GM23248 (cell line): ENCODE data around the gene TNNT2. TPM values are rescaled to one million over a fixed set of nuclear protein-coding genes. Genes with fewer than 3 reads are reported as not detected.

Source experiments
- DNase-seq: peaks from one replicate; pipeline ENCODE4 v3.0.0-alpha.2; 2015
- H2AFZ ChIP-seq: fragments of 200-600 bp; sonication (generic); 2 replicates; pipeline ENCODE4 v1.6.1; 2016; ENCODE audit warnings: antibody characterized with exemption
- H3F3A ChIP-seq: fragments of 200-600 bp; sonication (generic); 2 replicates; pipeline ENCODE4 v1.6.1; 2016; ENCODE audit warnings: mild to moderate bottlenecking, antibody characterized with exemption, mixed run types; ENCODE audit not compliant: insufficient read depth
- H3K27ac ChIP-seq: fragments of 200-600 bp; sonication (generic); 2 replicates; pipeline ENCODE4 v1.5.1; 2016; ENCODE audit warnings: mild to moderate bottlenecking
- H3K27me3 ChIP-seq: fragments of 200-600 bp; sonication (generic); replicated peaks from 2 replicates; pipeline ENCODE4 v1.6.1; 2016; ENCODE audit warnings: mild to moderate bottlenecking; ENCODE audit not compliant: insufficient read depth
- H3K36me3 ChIP-seq: fragments of 200-600 bp; sonication (generic); 2 replicates; pipeline ENCODE4 v1.6.1; 2016; ENCODE audit warnings: low read depth, mild to moderate bottlenecking
- H3K4me1 ChIP-seq: fragments of 200-600 bp; sonication (generic); 2 replicates; pipeline ENCODE4 v1.6.1; 2016; ENCODE audit warnings: mild to moderate bottlenecking; ENCODE audit not compliant: insufficient read depth
- H3K4me2 ChIP-seq: fragments of 200-600 bp; sonication (generic); one replicate; pipeline ENCODE4 v1.6.1; 2016; ENCODE audit warnings: mild to moderate bottlenecking; ENCODE audit not compliant: unreplicated experiment
- H3K4me3 ChIP-seq: fragments of 200-600 bp; sonication (generic); 2 replicates; pipeline ENCODE4 v1.5.1; 2016; ENCODE audit warnings: mild to moderate bottlenecking
- H3K79me2 ChIP-seq: fragments of 200-600 bp; sonication (generic); 2 replicates; pipeline ENCODE4 v1.6.1; 2016; ENCODE audit warnings: mild to moderate bottlenecking; ENCODE audit not compliant: insufficient read depth
- H3K9ac ChIP-seq: fragments of 200-600 bp; sonication (generic); 2 replicates; pipeline ENCODE4 v1.6.1; 2016; ENCODE audit warnings: mild to moderate bottlenecking
- H3K9me2 ChIP-seq: fragments of 200-600 bp; sonication (generic); 2 replicates; pipeline ENCODE4 v1.6.1; 2016; ENCODE audit warnings: mixed run types, mild to moderate bottlenecking, moderate library complexity; ENCODE audit not compliant: insufficient read depth
- H3K9me3 ChIP-seq: fragments of 200-600 bp; sonication (generic); one replicate; pipeline ENCODE4 v1.6.1; 2017; ENCODE audit warnings: low read depth
- H4K20me1 ChIP-seq: fragments of 200-600 bp; sonication (generic); 2 replicates; pipeline ENCODE4 v1.6.0; 2016; ENCODE audit not compliant: insufficient read depth
- EZH2 ChIP-seq: fragments of 200-600 bp; sonication (generic); IDR thresholded peaks from 2 replicates; pipeline ENCODE4 v1.6.1; 2018; ENCODE audit warnings: antibody characterized with exemption, mild to moderate bottlenecking; ENCODE audit not compliant: insufficient read depth, poor library complexity, severe bottlenecking
- EZH2phosphoT487 ChIP-seq: fragments of 200-600 bp; sonication (generic); IDR thresholded peaks from 2 replicates; pipeline ENCODE4 v1.6.1; 2018; ENCODE audit warnings: antibody characterized with exemption, moderate library complexity, mild to moderate bottlenecking, low read depth; ENCODE audit not compliant: insufficient read depth
- WGBS, 2 experiments: methylation state at CpG; one replicate each; pipeline ENCODE4 v1.1.6; 2015 to 2017; ENCODE audit warnings: low lambda C conversion rate in 2 of 2, low coverage in 1 of 2; ENCODE audit errors: missing lambda C conversion rate in 2 of 2; 5-methylcytosine and 5-hydroxymethylcytosine counted together
- in situ Hi-C: fragments of 300-500 bp; cut with MboI; formaldehyde crosslinking; loops from 2 replicates; pipeline ENCODE4 v1.15.0; 2020
- polyA plus RNA-seq: library from polyadenylated mRNA; unstranded; fragments of >200 nt; fragmentation: Nextera tagmentation; extraction: Ambion mirVana; gene quantifications from 2 replicates; pipeline ENCODE4 v1.2.1, GENCODE V29; 2016
- total RNA-seq: library from RNA; depleted of rRNA; stranded (reverse); fragments of >200 nt; shearing (Covaris generic); gene quantifications from 2 replicates; pipeline ENCODE4 v1.2.3, GENCODE V29; 2014

TNNT2 gene
- total and polyA plus RNA-seq, 2 experiments from 2014 or later, result not detected

GRCh38 chr1:201395936-201396335 is 18.5 kb upstream of the TNNT2 start:
- H3K36me3 ChIP-seq, result no peaks in the 10 kb centered on the region
- 75 to 87% methylated on average over 3 to 4 of the region's 4 CpGs for WGBS, 2 experiments
- H3K27me3 ChIP-seq, result peaks cover 51% of the 10 kb centered on the region
- TF ChIP-seq EZH2, result no peak
- no peak for TF ChIP-seq EZH2phosphoT487
- H2AFZ ChIP-seq, result no peak overlapping the region
- no peaks in the 10 kb centered on the region for H4K20me1 ChIP-seq
- DNase-seq, result no peak
- no peaks in the 10 kb centered on the region for H3K9me3 ChIP-seq
- no peak overlapping the region for H3K27ac ChIP-seq
- in situ Hi-C loops, result no loop called here
- H3K79me2 ChIP-seq, result no peaks in the 10 kb centered on the region
- H3F3A ChIP-seq, result no peaks in the 10 kb centered on the region
- no peak overlapping the region for H3K9ac ChIP-seq
- H3K4me1 ChIP-seq, result no peaks in the 10 kb centered on the region
- no peak overlapping the region for H3K4me2 ChIP-seq
- H3K4me3 ChIP-seq, result no peak overlapping the region
- H3K9me2 ChIP-seq, result no peaks in the 10 kb centered on the region

GRCh38 chr1:201394591-201394990 is 17.1 kb upstream of the TNNT2 start:
- H3K9ac ChIP-seq, result no peak overlapping the region
- H3K27ac ChIP-seq, result no peak overlapping the region
- H4K20me1 ChIP-seq, result no peaks in the 10 kb centered on the region
- in situ Hi-C loops, result no loop called here
- no peak for TF ChIP-seq EZH2
- DNase-seq, result no peak
- H3K9me2 ChIP-seq, result no peaks in the 10 kb centered on the region
- WGBS, 2 experiments, result 40 to 47% methylated on average over 3 of the region's 3 CpGs
- no peak overlapping the region for H2AFZ ChIP-seq
- H3F3A ChIP-seq, result no peaks in the 10 kb centered on the region
- H3K79me2 ChIP-seq, result no peaks in the 10 kb centered on the region
- no peaks in the 10 kb centered on the region for H3K9me3 ChIP-seq
- no peaks in the 10 kb centered on the region for H3K4me1 ChIP-seq
- H3K4me3 ChIP-seq, result no peak overlapping the region
- H3K27me3 ChIP-seq, result peaks cover 37% of the 10 kb centered on the region
- H3K4me2 ChIP-seq, result no peak overlapping the region
- no peaks in the 10 kb centered on the region for H3K36me3 ChIP-seq

- peaks cover 22% of the 10 kb centered on the region; the same call in 1 of the 2 replicates for H3K27me3 ChIP-seq
- H2AFZ ChIP-seq, result no peak overlapping the region
- WGBS, 2 experiments, result 43 to 62% methylated on average over 3 of the region's 3 CpGs
- H3K4me1 ChIP-seq, result no peaks in the 10 kb centered on the region
- no peak overlapping the region for H3K9ac ChIP-seq
- no peak overlapping the region for H3K27ac ChIP-seq
- H3K36me3 ChIP-seq, result no peaks in the 10 kb centered on the region
- in situ Hi-C loops, result no loop called here
- no peaks in the 10 kb centered on the region for H3K9me3 ChIP-seq
- no peak for DNase-seq
- TF ChIP-seq EZH2 (no peak), EZH2phosphoT487 (no peak)
- H4K20me1 ChIP-seq, result no peaks in the 10 kb centered on the region
- no peaks in the 10 kb centered on the region for H3K9me2 ChIP-seq
- H3K79me2 ChIP-seq, result no peaks in the 10 kb centered on the region
- H3K4me3 ChIP-seq, result no peak overlapping the region
- H3K4me2 ChIP-seq, result no peak overlapping the region
- H3F3A ChIP-seq, result no peaks in the 10 kb centered on the region
These were observed 15.6 kb upstream of the TNNT2 start for GRCh38 chr1:201393076-201393475.

- Histone ChIP-seq H3K9me3 (no peaks in the 10 kb centered on the region), H3K4me2 (no peak overlapping the region), H3K36me3 (no peaks in the 10 kb centered on the region), H3K27me3 (peaks cover 19% of the 10 kb centered on the region; the same call in 1 of the 2 replicates), H4K20me1 (no peaks in the 10 kb centered on the region), H2AFZ (no peak overlapping the region), H3F3A (no peaks in the 10 kb centered on the region), H3K79me2 (no peaks in the 10 kb centered on the region), H3K27ac (no peak overlapping the region), H3K4me3 (no peak overlapping the region), H3K9ac (no peak overlapping the region), H3K9me2 (no peaks in the 10 kb centered on the region), H3K4me1 (no peaks in the 10 kb centered on the region)
- in situ Hi-C loops, result no loop called here
- DNase-seq, result no peak
- no peak for TF ChIP-seq EZH2
- TF ChIP-seq EZH2phosphoT487, result no peak
- WGBS, 2 experiments, result 59 to 64% methylated on average over 9 of the region's 9 CpGs
These were observed 14.4 kb upstream of the TNNT2 start for GRCh38 chr1:201391651-201392511.
